ENCODE data around the gene VCL.

DNA sequence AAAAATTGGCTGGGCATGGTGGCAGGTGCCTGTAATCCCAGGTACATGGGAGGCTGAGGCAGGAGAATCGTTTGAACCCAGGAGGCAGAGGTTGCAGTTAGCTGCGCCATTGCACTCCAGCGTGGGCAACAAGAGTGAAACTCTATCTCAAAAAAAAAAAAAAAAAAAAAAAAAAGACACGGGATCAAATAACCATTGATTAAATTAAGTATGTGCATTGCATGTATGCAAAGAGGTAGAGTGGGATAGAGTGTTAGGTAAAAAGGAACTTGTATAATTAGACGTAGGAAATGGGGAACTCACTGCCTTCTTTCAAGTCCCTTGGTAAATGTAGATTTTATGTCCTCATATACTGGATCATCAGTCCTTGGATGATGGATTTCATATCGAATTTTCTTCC is 13.1 kb downstream of the VCL start:
- TF ChIP-seq, protein P1, sequence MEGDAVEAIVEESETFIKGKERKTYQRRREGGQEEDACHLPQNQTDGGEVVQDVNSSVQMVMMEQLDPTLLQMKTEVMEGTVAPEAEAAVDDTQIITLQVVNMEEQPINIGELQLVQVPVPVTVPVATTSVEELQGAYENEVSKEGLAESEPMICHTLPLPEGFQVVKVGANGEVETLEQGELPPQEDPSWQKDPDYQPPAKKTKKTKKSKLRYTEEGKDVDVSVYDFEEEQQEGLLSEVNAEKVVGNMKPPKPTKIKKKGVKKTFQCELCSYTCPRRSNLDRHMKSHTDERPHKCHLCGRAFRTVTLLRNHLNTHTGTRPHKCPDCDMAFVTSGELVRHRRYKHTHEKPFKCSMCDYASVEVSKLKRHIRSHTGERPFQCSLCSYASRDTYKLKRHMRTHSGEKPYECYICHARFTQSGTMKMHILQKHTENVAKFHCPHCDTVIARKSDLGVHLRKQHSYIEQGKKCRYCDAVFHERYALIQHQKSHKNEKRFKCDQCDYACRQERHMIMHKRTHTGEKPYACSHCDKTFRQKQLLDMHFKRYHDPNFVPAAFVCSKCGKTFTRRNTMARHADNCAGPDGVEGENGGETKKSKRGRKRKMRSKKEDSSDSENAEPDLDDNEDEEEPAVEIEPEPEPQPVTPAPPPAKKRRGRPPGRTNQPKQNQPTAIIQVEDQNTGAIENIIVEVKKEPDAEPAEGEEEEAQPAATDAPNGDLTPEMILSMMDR (IDR thresholded peaks at IDR 0.05) = no peak
- no peak for TF ChIP-seq ZFX (IDR thresholded peaks at IDR 0.05; ENCODE audit: borderline replicate concordance)

Data from 22Rv1 (cell line).